ENCODE results near the gene MRPS26. TPM values are rescaled to one million over a fixed set of nuclear protein-coding genes. Genes with fewer than 3 reads are reported as not detected.
A peak's percentile ranks its signal among the peaks of the same experiment; 100 is the strongest.
"Not testable (repeated sequence)": the region's sequence is repeated elsewhere in the genome, so short reads cannot be mapped to it uniquely, and the experiment has no call there.

The MRPS26 gene
- polyA plus RNA-seq, 3 donors: 19.4 to 36.6 (median 29.8) TPM

DNA sequence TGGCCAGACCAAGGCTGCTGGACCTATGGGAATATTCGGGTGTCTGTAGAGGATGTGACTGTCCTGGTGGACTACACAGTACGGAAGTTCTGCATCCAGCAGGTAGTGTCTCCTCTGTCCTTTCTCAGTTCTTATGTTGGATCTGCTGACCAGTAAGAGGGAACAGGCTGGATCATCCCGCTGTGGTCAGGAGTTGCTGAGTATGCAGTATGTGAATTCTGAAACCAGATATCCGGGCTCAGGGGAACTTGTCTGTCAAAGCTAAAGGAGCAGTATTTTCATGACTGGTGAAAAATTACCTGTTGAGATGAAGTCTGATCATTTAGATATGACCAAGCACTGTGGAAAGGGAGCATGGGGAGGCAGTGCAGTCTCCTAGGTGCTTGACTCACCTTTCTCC lies 24.5 kb upstream of the MRPS26 start:
- no peak overlapping the region for H3K27ac ChIP-seq (ENCODE audit: low read depth in 1 of 2, low read length in 2 of 2)
- DNase-seq: no peak
- WGBS (ENCODE audit: insufficient coverage): 98% methylated on average over 4 of the region's 4 CpGs
- intact Hi-C loops (cut with micrococcal nuclease): no loop called here
- H3K36me3 Mint-ChIP-seq: peaks cover 73% of the 10 kb centered on the region in 2 donors
- no peaks in the 10 kb centered on the region for H3K9me3 ChIP-seq (replicated peaks in 1 of 2; ENCODE audit: control insufficient read depth in 1 of 2, insufficient read depth in 1 of 2, low read length in 2 of 2)
- no peak overlapping the region for H3K4me3 Mint-ChIP-seq
- no peaks in the 10 kb centered on the region for H3K79me2 ChIP-seq (ENCODE audit: insufficient read depth, low read length)
- H3K27me3 Mint-ChIP-seq (ENCODE audit: low read depth in 3 of 3): peaks cover 0 to 2% (median 0%) of the 10 kb centered on the region in 3 donors
- no peaks in the 10 kb centered on the region for H3K4me1 Mint-ChIP-seq
- H3K27me3 ChIP-seq (ENCODE audit: control insufficient read depth in 2 of 2, insufficient read depth in 2 of 2, low read length in 2 of 2): no peaks in the 10 kb centered on the region
- H3K36me3 ChIP-seq (replicated peaks in 1 of 2; ENCODE audit: control insufficient read depth in 1 of 2, insufficient read depth in 2 of 2, low read length in 2 of 2): peaks cover 57 to 79% of the 10 kb centered on the region in 2 donors
- TF ChIP-seq, protein P1, sequence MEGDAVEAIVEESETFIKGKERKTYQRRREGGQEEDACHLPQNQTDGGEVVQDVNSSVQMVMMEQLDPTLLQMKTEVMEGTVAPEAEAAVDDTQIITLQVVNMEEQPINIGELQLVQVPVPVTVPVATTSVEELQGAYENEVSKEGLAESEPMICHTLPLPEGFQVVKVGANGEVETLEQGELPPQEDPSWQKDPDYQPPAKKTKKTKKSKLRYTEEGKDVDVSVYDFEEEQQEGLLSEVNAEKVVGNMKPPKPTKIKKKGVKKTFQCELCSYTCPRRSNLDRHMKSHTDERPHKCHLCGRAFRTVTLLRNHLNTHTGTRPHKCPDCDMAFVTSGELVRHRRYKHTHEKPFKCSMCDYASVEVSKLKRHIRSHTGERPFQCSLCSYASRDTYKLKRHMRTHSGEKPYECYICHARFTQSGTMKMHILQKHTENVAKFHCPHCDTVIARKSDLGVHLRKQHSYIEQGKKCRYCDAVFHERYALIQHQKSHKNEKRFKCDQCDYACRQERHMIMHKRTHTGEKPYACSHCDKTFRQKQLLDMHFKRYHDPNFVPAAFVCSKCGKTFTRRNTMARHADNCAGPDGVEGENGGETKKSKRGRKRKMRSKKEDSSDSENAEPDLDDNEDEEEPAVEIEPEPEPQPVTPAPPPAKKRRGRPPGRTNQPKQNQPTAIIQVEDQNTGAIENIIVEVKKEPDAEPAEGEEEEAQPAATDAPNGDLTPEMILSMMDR (IDR thresholded peaks at IDR 0.05): no peak
- peak overlapping the region in 1 of 7 donors; percentile 31 for H3K27ac Mint-ChIP-seq
- H3K9ac ChIP-seq (ENCODE audit: insufficient read depth, low read length, poor library complexity, severe bottlenecking): no peak overlapping the region
- H3K4me2 ChIP-seq (replicated peaks; ENCODE audit: extremely low read depth, low read length, poor library complexity, severe bottlenecking): no peak overlapping the region
- no peak overlapping the region for H3K4me3 ChIP-seq (replicated peaks in 1 of 3; ENCODE audit: low read depth in 2 of 3, low read length in 3 of 3)
- H4K20me1 ChIP-seq (ENCODE audit: insufficient read depth, low read length): no peaks in the 10 kb centered on the region
- peaks cover 0 to 3% (median 0%) of the 10 kb centered on the region in 7 donors for H3K9me3 Mint-ChIP-seq
- no peak overlapping the region for H2AFZ ChIP-seq (ENCODE audit: insufficient read depth, low read depth, low read length, poor library complexity, severe bottlenecking)
- no peaks in the 10 kb centered on the region for H3K4me1 ChIP-seq (ENCODE audit: control insufficient read depth in 1 of 2, insufficient read depth in 2 of 2, low read length in 2 of 2)

DNA sequence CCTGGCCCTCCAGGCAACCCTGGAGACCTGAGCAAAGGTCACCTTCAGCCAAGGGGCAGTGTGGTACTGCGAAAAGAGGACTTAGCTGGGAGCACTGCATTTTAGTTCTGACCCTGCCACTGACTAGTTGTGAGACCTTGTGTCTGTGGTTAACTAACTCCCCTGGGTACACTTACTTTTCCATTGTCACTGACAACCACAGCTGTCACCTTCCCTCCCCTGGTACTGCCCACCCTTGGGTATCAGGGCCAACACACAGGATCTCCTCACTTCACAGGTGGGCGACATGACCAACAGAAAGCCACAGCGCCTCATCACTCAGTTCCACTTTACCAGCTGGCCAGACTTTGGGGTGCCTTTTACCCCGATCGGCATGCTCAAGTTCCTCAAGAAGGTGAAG lies 24.1 kb upstream of the MRPS26 start:
- H3K9me3 ChIP-seq (replicated peaks in 1 of 2; ENCODE audit: control insufficient read depth in 1 of 2, insufficient read depth in 1 of 2, low read length in 2 of 2): no peaks in the 10 kb centered on the region
- H3K4me3 ChIP-seq (replicated peaks in 1 of 3; ENCODE audit: low read depth in 2 of 3, low read length in 3 of 3): no peak overlapping the region
- Mint-ChIP-seq H3K4me1 (no peaks in the 10 kb centered on the region), H3K27ac (peak overlapping the region in 2 of 7 donors; percentile 0 to 11), H3K27me3 (ENCODE audit: low read depth in 3 of 3) (peaks cover 0 to 2% (median 0%) of the 10 kb centered on the region in 3 donors), H3K36me3 (peaks cover 69 to 76% of the 10 kb centered on the region in 2 donors), H3K4me3 (no peak overlapping the region), H3K9me3 (peaks cover 0 to 3% (median 0%) of the 10 kb centered on the region in 7 donors)
- no peaks in the 10 kb centered on the region for H3K4me1 ChIP-seq (ENCODE audit: control insufficient read depth in 1 of 2, insufficient read depth in 2 of 2, low read length in 2 of 2)
- H3K4me2 ChIP-seq (replicated peaks; ENCODE audit: extremely low read depth, low read length, poor library complexity, severe bottlenecking): no peak overlapping the region
- H3K9ac ChIP-seq (ENCODE audit: insufficient read depth, low read length, poor library complexity, severe bottlenecking): no peak overlapping the region
- H3K27me3 ChIP-seq (ENCODE audit: control insufficient read depth in 2 of 2, insufficient read depth in 2 of 2, low read length in 2 of 2): no peaks in the 10 kb centered on the region
- H4K20me1 ChIP-seq (ENCODE audit: insufficient read depth, low read length): no peaks in the 10 kb centered on the region
- H3K79me2 ChIP-seq (ENCODE audit: insufficient read depth, low read length): no peaks in the 10 kb centered on the region
- 97% methylated on average over 5 of the region's 5 CpGs for WGBS (ENCODE audit: insufficient coverage)
- intact Hi-C loops (cut with micrococcal nuclease): no loop called here
- TF ChIP-seq, protein P1 (IDR thresholded peaks at IDR 0.05): no peak
- DNase-seq: no peak
- H2AFZ ChIP-seq (ENCODE audit: insufficient read depth, low read depth, low read length, poor library complexity, severe bottlenecking): no peak overlapping the region
- no peak overlapping the region for H3K27ac ChIP-seq (ENCODE audit: low read depth in 1 of 2, low read length in 2 of 2)
- H3K36me3 ChIP-seq (replicated peaks in 1 of 2; ENCODE audit: control insufficient read depth in 1 of 2, insufficient read depth in 2 of 2, low read length in 2 of 2): peaks cover 61 to 79% of the 10 kb centered on the region in 2 donors

DNA sequence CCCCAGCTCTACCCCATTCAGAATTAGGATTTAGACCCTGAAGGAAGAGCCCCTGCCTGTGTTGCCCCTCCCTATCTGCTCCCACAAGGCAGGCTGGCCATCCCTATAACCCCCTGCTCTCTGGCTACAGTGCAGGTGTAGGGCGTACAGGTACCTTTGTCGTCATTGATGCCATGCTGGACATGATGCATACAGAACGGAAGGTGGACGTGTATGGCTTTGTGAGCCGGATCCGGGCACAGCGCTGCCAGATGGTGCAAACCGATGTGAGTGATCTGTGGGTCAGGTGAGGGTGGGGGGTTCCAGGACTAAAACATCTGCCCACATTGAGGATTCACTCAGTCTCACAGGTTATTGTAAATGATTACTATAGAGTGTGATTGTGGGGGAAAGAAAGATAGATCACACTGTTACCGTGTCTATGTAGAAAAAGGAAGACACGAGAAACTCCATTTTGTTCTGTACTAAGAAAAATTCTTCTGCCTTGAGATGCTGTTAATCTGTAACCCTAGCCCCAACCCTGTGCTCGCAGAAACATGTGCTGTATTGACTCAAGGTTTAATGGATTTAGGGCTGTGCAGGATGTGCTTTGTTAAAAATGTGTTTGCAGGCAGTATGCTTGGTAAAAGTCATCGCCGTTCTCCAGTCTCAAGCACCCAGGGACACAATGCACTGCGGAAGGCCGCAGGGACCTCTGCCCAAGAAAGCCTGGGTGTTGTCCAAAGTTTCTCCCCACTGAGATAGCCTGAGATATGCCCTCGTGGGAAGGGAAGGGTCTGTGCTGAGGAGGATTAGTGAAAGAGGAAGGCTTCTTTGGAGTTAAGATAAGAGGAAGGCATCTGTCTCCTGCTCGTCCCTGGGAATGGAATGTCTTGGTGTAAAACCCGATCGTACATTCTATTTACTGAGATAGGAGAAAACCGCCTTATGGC lies 23.0 kb upstream of the MRPS26 start:
- H3K9me3 ChIP-seq (replicated peaks in 1 of 2; ENCODE audit: control insufficient read depth in 1 of 2, insufficient read depth in 1 of 2, low read length in 2 of 2); H3K9me3 Mint-ChIP-seq; H3K4me3 ChIP-seq (replicated peaks in 1 of 3; ENCODE audit: low read depth in 2 of 3, low read length in 3 of 3); H3K27me3 Mint-ChIP-seq (ENCODE audit: low read depth in 3 of 3); H3K4me1 Mint-ChIP-seq; intact Hi-C loops (cut with micrococcal nuclease); H3K27me3 ChIP-seq (ENCODE audit: control insufficient read depth in 2 of 2, insufficient read depth in 2 of 2, low read length in 2 of 2); H3K4me3 Mint-ChIP-seq; H3K4me2 ChIP-seq (replicated peaks; ENCODE audit: extremely low read depth, low read length, poor library complexity, severe bottlenecking); H3K79me2 ChIP-seq (ENCODE audit: insufficient read depth, low read length); H3K9ac ChIP-seq (ENCODE audit: insufficient read depth, low read length, poor library complexity, severe bottlenecking); H2AFZ ChIP-seq (ENCODE audit: insufficient read depth, low read depth, low read length, poor library complexity, severe bottlenecking); DNase-seq; H3K27ac ChIP-seq (ENCODE audit: low read depth in 1 of 2, low read length in 2 of 2); H3K4me1 ChIP-seq (ENCODE audit: control insufficient read depth in 1 of 2, insufficient read depth in 2 of 2, low read length in 2 of 2); H4K20me1 ChIP-seq (ENCODE audit: insufficient read depth, low read length): not testable (repeated sequence)
- H3K36me3 Mint-ChIP-seq: peaks cover 58 to 76% of the 10 kb centered on the region in 2 donors
- 94% methylated on average over 14 of the region's 20 CpGs for WGBS (ENCODE audit: insufficient coverage)
- H3K27ac Mint-ChIP-seq: peak overlapping the region in 1 of 7 donors; percentile 22
- H3K36me3 ChIP-seq (replicated peaks in 1 of 2; ENCODE audit: control insufficient read depth in 1 of 2, insufficient read depth in 2 of 2, low read length in 2 of 2): peaks cover 62 to 79% of the 10 kb centered on the region in 2 donors

Data from CD14-positive monocyte (primary cell).